Measurements from ENCODE around the gene GRB10.

DNA sequence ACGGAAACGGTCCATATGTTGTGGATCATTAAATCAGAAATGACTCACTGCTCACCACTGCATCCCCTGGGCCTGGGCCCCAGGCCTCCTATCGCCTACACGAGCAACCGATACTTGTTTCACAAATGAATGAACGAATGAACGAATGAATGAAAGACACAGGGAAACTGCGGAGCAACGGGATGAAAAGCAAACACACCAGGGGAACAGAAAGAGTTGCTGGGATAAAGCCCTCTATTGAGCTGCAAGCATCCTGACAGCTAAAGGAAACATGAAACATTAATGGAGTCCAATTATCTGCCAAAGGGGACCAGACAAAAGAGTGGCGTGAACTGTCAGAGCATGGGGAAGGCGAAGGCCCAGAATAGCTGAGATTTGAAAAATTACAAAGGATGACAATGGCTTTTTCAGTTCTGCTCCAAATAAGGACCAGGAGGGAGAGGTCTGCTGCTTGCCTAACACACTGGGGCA, 92.1 kb downstream of the GRB10 start:
- TF ChIP-seq, protein P1, sequence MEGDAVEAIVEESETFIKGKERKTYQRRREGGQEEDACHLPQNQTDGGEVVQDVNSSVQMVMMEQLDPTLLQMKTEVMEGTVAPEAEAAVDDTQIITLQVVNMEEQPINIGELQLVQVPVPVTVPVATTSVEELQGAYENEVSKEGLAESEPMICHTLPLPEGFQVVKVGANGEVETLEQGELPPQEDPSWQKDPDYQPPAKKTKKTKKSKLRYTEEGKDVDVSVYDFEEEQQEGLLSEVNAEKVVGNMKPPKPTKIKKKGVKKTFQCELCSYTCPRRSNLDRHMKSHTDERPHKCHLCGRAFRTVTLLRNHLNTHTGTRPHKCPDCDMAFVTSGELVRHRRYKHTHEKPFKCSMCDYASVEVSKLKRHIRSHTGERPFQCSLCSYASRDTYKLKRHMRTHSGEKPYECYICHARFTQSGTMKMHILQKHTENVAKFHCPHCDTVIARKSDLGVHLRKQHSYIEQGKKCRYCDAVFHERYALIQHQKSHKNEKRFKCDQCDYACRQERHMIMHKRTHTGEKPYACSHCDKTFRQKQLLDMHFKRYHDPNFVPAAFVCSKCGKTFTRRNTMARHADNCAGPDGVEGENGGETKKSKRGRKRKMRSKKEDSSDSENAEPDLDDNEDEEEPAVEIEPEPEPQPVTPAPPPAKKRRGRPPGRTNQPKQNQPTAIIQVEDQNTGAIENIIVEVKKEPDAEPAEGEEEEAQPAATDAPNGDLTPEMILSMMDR (IDR thresholded peaks at IDR 0.05) = no peak
- no peak for TF ChIP-seq POLR2A (IDR thresholded peaks at IDR 0.05)
